ENCODE data around the gene HS6ST1. TPM values are rescaled to one million over a fixed set of nuclear protein-coding genes. Genes with fewer than 3 reads are reported as not detected.

Gene HS6ST1
- total RNA-seq, 4 donors from 2014 or later, result 44.6 to 63.3 (median 53.5) TPM

GRCh38 chr2:128280158-128280871, 38.4 kb downstream of the HS6ST1 start:
- intact Hi-C loops (cut with DNase I; ENCODE audit: low total_unique reads), result no loop called here
- peaks cover 0 to 4% of the 10 kb centered on the region in 2 donors for H3K36me3 ChIP-seq
- no peak for TF ChIP-seq POLR2A (IDR thresholded peaks at IDR 0.05)
- TF ChIP-seq CTCF (IDR thresholded peaks at IDR 0.05 in 4 of 5, conservative IDR thresholded peaks at IDR 0.05 in 1 of 5), result no peak
- peak in 1 of 2 donors; percentile 12 for DNase-seq
- H3K9me3 ChIP-seq, result no peaks in the 10 kb centered on the region
- peaks cover 24 to 28% of the 10 kb centered on the region in 2 donors for H3K4me1 ChIP-seq
- no peak for ATAC-seq
- H3K4me3 ChIP-seq, result no peak overlapping the region
- H3K27me3 ChIP-seq, result no peaks in the 10 kb centered on the region
- peak overlapping the region in 1 of 4 donors; percentile 9 for H3K27ac ChIP-seq
- in situ Hi-C loops (cut with MboI; ENCODE audit: low sequenced_read_pairs in 4 of 4), result no loop called here

GRCh38 chr2:128279786-128280157, 38.9 kb downstream of the HS6ST1 start:
- in situ Hi-C loops (cut with MboI; ENCODE audit: low sequenced_read_pairs in 4 of 4), result no loop called here
- Histone ChIP-seq H3K9me3 (no peaks in the 10 kb centered on the region), H3K4me3 (no peak overlapping the region), H3K4me1 (peaks cover 24 to 28% of the 10 kb centered on the region in 2 donors), H3K27ac (no peak overlapping the region), H3K36me3 (peaks cover 0 to 7% of the 10 kb centered on the region in 2 donors), H3K27me3 (no peaks in the 10 kb centered on the region)
- intact Hi-C loops (cut with DNase I; ENCODE audit: low total_unique reads), result no loop called here
- no peak for ATAC-seq
- DNase-seq, result no peak
- TF ChIP-seq POLR2A (IDR thresholded peaks at IDR 0.05), result no peak
- no peak for TF ChIP-seq CTCF (IDR thresholded peaks at IDR 0.05 in 4 of 5, conservative IDR thresholded peaks at IDR 0.05 in 1 of 5)

- ATAC-seq (no peak), DNase-seq (no peak)
- in situ Hi-C loops (cut with MboI; ENCODE audit: low sequenced_read_pairs in 4 of 4) (no loop called here), intact Hi-C loops (cut with DNase I; ENCODE audit: low total_unique reads) (no loop called here)
- H3K27me3 ChIP-seq, result no peaks in the 10 kb centered on the region
- no peak overlapping the region for H3K27ac ChIP-seq
- no peak overlapping the region for H3K4me3 ChIP-seq
- TF ChIP-seq CTCF (IDR thresholded peaks at IDR 0.05 in 4 of 5, conservative IDR thresholded peaks at IDR 0.05 in 1 of 5) (no peak), POLR2A (IDR thresholded peaks at IDR 0.05) (no peak)
- H3K4me1 ChIP-seq, result peaks cover 24 to 28% of the 10 kb centered on the region in 2 donors
- H3K36me3 ChIP-seq, result peaks cover 0 to 7% of the 10 kb centered on the region in 2 donors
- H3K9me3 ChIP-seq, result no peaks in the 10 kb centered on the region
Observed at GRCh38 chr2:128279009-128279408, 39.7 kb downstream of the HS6ST1 start.

GRCh38 chr2:128277961-128278681, 40.5 kb downstream of the HS6ST1 start:
- Histone ChIP-seq H3K27me3 (no peaks in the 10 kb centered on the region), H3K27ac (no peak overlapping the region), H3K4me1 (peaks cover 23 to 25% of the 10 kb centered on the region in 2 donors), H3K4me3 (no peak overlapping the region), H3K36me3 (peaks cover 0 to 7% of the 10 kb centered on the region in 2 donors), H3K9me3 (no peaks in the 10 kb centered on the region)
- in situ Hi-C loops (cut with MboI; ENCODE audit: low sequenced_read_pairs in 4 of 4) (no loop called here), intact Hi-C loops (cut with DNase I; ENCODE audit: low total_unique reads) (no loop called here)
- ATAC-seq (no peak), DNase-seq (peak in 1 of 2 donors; percentile 5)
- TF ChIP-seq POLR2A (IDR thresholded peaks at IDR 0.05) (no peak), CTCF (IDR thresholded peaks at IDR 0.05 in 4 of 5, conservative IDR thresholded peaks at IDR 0.05 in 1 of 5) (no peak)
